Measurements from ENCODE around the gene EEPD1. TPM values are rescaled to one million over a fixed set of nuclear protein-coding genes. Genes with fewer than 3 reads are reported as not detected.
"Not testable (repeated sequence)": the region's sequence is repeated elsewhere in the genome, so short reads cannot be mapped to it uniquely, and the experiment has no call there.

Gene EEPD1
- total RNA-seq, 1 donor from 2014 or later: 14.0 TPM

DNA sequence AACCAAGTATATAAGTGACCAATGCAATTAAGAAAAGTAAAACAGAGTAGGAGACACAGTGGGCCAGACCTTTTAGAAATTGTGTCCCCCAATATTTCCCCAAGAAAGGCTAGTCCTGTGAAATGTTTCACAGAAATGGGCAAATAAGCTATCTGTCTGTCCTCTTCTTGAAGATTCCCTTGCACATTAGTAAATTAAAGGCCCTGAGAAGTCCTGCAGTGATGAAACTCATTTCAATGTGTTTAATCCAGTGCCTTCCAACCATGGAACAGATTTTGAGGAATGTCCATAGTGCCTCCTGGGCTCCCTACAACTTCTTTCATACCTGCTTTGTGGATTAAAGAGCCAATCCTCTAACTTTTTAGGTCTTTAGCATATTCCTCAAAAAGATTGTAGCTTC lies 11.2 kb upstream of the EEPD1 start:
- no peak for DNase-seq (ENCODE audit: low spot score in 2 of 2)
- TF ChIP-seq, protein P1, sequence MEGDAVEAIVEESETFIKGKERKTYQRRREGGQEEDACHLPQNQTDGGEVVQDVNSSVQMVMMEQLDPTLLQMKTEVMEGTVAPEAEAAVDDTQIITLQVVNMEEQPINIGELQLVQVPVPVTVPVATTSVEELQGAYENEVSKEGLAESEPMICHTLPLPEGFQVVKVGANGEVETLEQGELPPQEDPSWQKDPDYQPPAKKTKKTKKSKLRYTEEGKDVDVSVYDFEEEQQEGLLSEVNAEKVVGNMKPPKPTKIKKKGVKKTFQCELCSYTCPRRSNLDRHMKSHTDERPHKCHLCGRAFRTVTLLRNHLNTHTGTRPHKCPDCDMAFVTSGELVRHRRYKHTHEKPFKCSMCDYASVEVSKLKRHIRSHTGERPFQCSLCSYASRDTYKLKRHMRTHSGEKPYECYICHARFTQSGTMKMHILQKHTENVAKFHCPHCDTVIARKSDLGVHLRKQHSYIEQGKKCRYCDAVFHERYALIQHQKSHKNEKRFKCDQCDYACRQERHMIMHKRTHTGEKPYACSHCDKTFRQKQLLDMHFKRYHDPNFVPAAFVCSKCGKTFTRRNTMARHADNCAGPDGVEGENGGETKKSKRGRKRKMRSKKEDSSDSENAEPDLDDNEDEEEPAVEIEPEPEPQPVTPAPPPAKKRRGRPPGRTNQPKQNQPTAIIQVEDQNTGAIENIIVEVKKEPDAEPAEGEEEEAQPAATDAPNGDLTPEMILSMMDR (IDR thresholded peaks at IDR 0.05): no peak

DNA sequence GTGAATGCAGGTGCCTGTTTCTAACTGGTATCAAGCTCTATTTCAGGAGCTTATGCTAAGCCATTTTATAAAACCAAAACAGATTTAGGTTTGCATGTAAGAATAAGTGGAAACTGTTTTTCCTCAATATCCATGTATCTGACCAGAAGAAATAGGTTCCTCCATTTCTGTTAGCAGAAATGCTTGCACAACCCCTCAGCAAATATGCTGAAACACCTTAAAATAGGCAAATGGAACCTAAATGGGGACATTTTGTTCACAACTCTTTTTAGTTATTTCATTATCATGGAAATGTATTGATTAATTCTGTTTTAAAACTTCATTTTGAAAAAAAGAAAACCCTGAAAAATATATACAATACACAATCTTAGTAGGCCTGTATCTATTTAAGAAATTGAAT lies 8.9 kb upstream of the EEPD1 start:
- Histone ChIP-seq H3K4me3 (no peak overlapping the region), H3K27me3 (no peaks in the 10 kb centered on the region), H3K9me3 (no peaks in the 10 kb centered on the region), H3K4me1 (no peaks in the 10 kb centered on the region), H3K36me3 (no peaks in the 10 kb centered on the region), H3K27ac (no peak overlapping the region)
- intact Hi-C loops (cut with DNase I): no loop called here
- TF ChIP-seq, protein P1 (IDR thresholded peaks at IDR 0.05): no peak
- no peak for DNase-seq (ENCODE audit: low spot score in 2 of 2)

More for the DNA sequence above, 11.2 kb upstream of the EEPD1 start:
- H3K9me3 ChIP-seq: no peaks in the 10 kb centered on the region
- H3K36me3 ChIP-seq: no peaks in the 10 kb centered on the region
- no peak overlapping the region for H3K4me3 ChIP-seq
- no peak overlapping the region for H3K27ac ChIP-seq
- intact Hi-C loops (cut with DNase I): no loop called here
- H3K27me3 ChIP-seq: no peaks in the 10 kb centered on the region
- H3K4me1 ChIP-seq: no peaks in the 10 kb centered on the region

DNA sequence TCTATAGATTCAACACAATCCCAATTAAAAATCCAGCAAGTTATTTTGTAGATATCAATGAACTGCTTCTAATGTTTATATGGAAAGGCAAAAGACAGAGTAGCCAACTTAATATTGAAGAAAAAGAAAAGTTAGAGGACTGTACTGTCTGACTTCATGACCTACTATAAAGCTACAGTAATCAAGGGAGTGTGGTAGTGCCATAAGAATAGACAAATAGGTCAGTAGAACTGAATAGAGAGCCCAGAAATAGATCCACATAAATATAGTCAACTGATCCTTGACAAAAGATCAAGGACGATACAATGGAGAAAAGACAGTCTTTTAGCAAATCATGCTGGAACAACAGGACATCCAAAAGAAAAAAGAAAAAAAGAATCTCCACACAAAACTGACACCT lies 7.4 kb upstream of the EEPD1 start:
- H3K27me3 ChIP-seq: no peaks in the 10 kb centered on the region
- no peaks in the 10 kb centered on the region for H3K36me3 ChIP-seq
- no peak overlapping the region for H3K27ac ChIP-seq
- TF ChIP-seq, protein P1 (IDR thresholded peaks at IDR 0.05): no peak
- intact Hi-C loops (cut with DNase I): no loop called here
- no peaks in the 10 kb centered on the region for H3K9me3 ChIP-seq
- H3K4me3 ChIP-seq: no peak overlapping the region
- H3K4me1 ChIP-seq: no peaks in the 10 kb centered on the region
- DNase-seq (ENCODE audit: low spot score in 2 of 2): no peak

DNA sequence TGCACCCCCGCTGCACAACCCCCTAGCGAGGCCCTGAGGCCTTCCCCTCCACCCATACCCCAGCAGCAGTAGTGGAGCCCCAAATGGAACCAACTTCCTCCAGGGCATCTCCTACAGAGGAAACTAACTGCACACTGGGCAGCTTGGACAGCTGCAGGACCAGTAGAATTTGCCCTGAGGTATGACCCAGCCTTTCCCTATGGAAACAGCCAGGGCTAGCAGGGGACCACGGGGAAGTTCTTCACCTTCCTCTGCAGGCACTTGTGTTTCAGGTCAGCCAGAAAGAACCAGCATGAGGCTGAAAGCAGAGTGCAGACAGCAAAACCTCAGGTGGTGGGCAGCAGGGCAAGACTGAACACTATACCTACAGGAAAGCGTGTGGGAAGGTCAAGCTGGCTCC lies 5.7 kb upstream of the EEPD1 start:
- Histone ChIP-seq H3K27me3 (no peaks in the 10 kb centered on the region), H3K36me3 (no peaks in the 10 kb centered on the region), H3K4me3 (no peak overlapping the region), H3K4me1 (no peaks in the 10 kb centered on the region), H3K9me3 (no peaks in the 10 kb centered on the region), H3K27ac (no peak overlapping the region)
- TF ChIP-seq, protein P1 (IDR thresholded peaks at IDR 0.05): no peak
- DNase-seq (ENCODE audit: low spot score in 2 of 2): no peak
- intact Hi-C loops (cut with DNase I): no loop called here

DNA sequence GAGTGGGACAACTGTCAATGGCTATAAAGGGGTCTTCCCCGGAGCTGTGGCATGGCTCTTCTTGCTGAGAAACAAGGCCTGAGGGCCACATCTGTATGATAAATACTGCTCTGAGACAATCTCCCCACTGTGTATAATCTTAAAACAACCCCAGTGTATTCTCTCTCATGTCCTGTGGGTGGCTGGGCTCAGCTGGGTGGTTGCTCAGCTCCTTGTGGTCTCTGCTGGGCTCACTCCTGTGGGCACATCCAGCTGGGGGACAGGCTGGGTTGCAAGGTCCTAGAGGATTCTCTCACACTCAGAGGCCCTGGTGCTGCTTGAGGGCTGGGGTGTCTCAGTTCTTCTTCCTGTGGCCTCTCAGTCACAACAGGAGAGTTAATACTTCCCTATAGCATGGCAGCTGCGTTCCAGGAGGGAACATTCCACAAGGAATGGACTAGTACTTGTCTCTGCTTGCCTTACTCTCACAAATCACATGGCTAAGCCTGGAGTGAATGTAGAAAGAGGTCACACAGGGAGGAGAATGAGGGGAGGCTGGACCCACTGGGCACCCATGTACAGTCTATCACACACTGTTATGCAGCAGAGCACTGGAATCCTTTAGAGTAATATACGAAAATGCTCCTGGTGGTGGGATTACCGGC lies 4.5 kb upstream of the EEPD1 start:
- no peaks in the 10 kb centered on the region for H3K36me3 ChIP-seq
- TF ChIP-seq, protein P1 (IDR thresholded peaks at IDR 0.05): no peak
- intact Hi-C loops (cut with DNase I): no loop called here
- H3K4me3 ChIP-seq: no peak overlapping the region
- DNase-seq (ENCODE audit: low spot score in 2 of 2): no peak
- no peaks in the 10 kb centered on the region for H3K27me3 ChIP-seq
- no peak overlapping the region for H3K27ac ChIP-seq
- H3K9me3 ChIP-seq: no peaks in the 10 kb centered on the region
- H3K4me1 ChIP-seq: no peaks in the 10 kb centered on the region

DNA sequence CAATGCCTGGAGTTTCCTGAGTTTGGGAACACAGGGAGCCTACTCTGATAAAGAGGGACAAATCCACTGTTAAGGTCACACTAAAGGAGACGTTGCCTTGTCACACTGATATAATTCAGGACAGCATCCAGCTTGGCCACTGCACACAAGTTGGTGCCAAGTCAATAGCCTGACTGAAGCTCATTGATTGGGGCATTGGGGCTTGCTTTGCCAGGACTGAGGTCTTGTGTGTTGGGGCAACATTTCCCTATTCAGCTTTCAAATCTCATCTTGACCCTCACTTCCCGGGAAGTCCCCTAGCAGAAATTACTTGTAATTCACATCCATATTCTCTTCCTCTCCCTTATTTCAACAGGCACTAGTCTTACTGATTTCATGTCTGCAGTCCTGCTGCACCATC lies 3.8 kb upstream of the EEPD1 start:
- H3K36me3 ChIP-seq; intact Hi-C loops (cut with DNase I); H3K9me3 ChIP-seq; DNase-seq (ENCODE audit: low spot score in 2 of 2); H3K27ac ChIP-seq; H3K4me3 ChIP-seq; H3K4me1 ChIP-seq; H3K27me3 ChIP-seq: not testable (repeated sequence)
